ENCODE measurements around the gene OR6F1.

OR6F1 gene

DNA sequence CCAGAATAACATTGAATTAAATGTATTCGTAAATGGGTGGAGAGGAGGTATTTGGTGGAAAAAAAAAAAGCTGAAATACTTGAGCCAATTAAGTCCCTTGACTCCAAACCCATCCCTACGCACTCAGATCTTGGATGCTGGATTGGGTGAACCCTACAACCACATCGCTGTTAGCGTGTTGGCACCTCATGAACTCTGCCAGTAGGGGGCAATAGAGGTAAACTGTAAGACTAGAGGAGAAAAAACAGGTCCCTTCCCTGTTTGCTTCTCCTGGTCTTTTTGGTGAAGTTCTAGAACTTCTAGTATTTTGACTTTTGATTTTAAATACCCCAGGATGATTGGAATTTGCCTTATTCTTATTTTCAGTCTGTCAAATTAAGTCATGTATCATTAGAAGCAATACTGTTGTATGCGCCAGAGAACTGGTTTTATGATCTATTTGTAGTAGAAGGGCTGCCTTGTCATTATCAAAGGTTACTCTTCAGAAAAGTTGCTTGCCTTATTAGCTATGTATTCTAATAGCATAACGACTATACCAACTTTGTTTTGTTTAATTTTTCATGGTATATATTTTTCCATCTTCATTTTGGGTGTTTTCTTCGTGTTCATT lies 35.1 kb downstream of the OR6F1 start:
- no peaks in the 10 kb centered on the region for H3K27me3 Mint-ChIP-seq (ENCODE audit: low read depth)
- DNase-seq (ENCODE audit: low spot score), result no peak
- H3K9me3 Mint-ChIP-seq, result no peaks in the 10 kb centered on the region
- no peak overlapping the region for H3K4me3 Mint-ChIP-seq
- H3K36me3 Mint-ChIP-seq (ENCODE audit: low read depth), result no peaks in the 10 kb centered on the region
- no peaks in the 10 kb centered on the region for H3K4me1 Mint-ChIP-seq (ENCODE audit: low read depth)
- H3K27ac Mint-ChIP-seq, result no peak overlapping the region

DNA sequence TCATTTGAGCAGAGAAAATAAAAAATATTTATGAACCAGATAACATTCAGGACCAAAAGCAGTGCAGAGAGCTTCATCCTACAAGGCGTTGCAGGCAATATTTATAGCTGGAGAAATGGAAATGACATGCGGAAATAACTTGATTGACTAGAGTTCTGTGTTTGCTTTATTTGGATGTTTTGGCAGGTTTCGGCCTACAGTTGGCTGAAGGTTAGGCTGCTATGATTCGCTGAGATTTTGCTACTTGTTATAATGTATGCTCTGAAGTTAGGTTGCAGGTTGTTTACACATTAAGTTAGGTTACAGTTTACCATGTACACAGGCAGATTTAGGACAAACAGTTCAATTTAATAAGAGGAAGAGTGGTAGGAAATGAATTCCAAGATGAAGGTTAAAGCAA lies 36.3 kb downstream of the OR6F1 start:
- Mint-ChIP-seq H3K36me3 (ENCODE audit: low read depth) (no peaks in the 10 kb centered on the region), H3K27me3 (ENCODE audit: low read depth) (no peaks in the 10 kb centered on the region), H3K4me3 (no peak overlapping the region), H3K27ac (no peak overlapping the region), H3K9me3 (no peaks in the 10 kb centered on the region), H3K4me1 (ENCODE audit: low read depth) (no peaks in the 10 kb centered on the region)
- DNase-seq (ENCODE audit: low spot score), result no peak

- H3K27me3 Mint-ChIP-seq (ENCODE audit: low read depth), result no peaks in the 10 kb centered on the region
- no peak for DNase-seq (ENCODE audit: low spot score)
- H3K9me3 Mint-ChIP-seq, result no peaks in the 10 kb centered on the region
- H3K36me3 Mint-ChIP-seq (ENCODE audit: low read depth), result no peaks in the 10 kb centered on the region
- no peak within 1 kb of the TSS for H3K27ac Mint-ChIP-seq
- no peak within 1 kb of the TSS for H3K4me3 Mint-ChIP-seq
- H3K4me1 Mint-ChIP-seq (ENCODE audit: low read depth), result no peaks in the 10 kb centered on the region
Measured at GRCh38 chr1:247679639-247680038, 36.8 kb downstream of the OR6F1 start, which contains the start of gene OR13G1. Gene OR13G1 (minus strand): TSS chr1:247679739. CDS start chr1:247673041, 6,698 bp downstream.

GRCh38 chr1:247669225-247669624 lies 47.2 kb downstream of the OR6F1 start:
- Mint-ChIP-seq H3K4me1 (ENCODE audit: low read depth) (no peaks in the 10 kb centered on the region), H3K27me3 (ENCODE audit: low read depth) (no peaks in the 10 kb centered on the region)

More at GRCh38 chr1:247669225-247669624, 47.2 kb downstream of the OR6F1 start:
- DNase-seq (ENCODE audit: low spot score), result no peak
- Mint-ChIP-seq H3K27ac (no peak overlapping the region), H3K9me3 (no peaks in the 10 kb centered on the region), H3K36me3 (ENCODE audit: low read depth) (no peaks in the 10 kb centered on the region), H3K4me3 (no peak overlapping the region)

Measured in T-helper 2 cell treated with Interferon-gamma antibody and Interleukin-4, amounts not matched to agents 5 μg/mL and 100 μg/mL, for 36 hours (primary cell).